GM23338 (cell line): Measurements from ENCODE around the gene DDTL. TPM values are rescaled to one million over a fixed set of nuclear protein-coding genes. Genes with fewer than 3 reads are reported as not detected.

Experiments used
- ATAC-seq: fragments of 200-7000 bp; cut with Tn5 transposase; 3 replicates; pipeline ENCODE4 v1.9.1; 2020
- DNase-seq: peaks from one replicate; pipeline ENCODE4 v3.0.0-alpha.2; 2015; ENCODE audit warnings: low spot score
- H2AFZ ChIP-seq: fragments of 200-600 bp; sonication (generic); 2 replicates; pipeline ENCODE4 v1.8.0; 2016; ENCODE audit warnings: antibody characterized with exemption, mild to moderate bottlenecking, moderate library complexity
- H3F3A ChIP-seq: fragments of 200-600 bp; sonication (generic); replicated peaks from 2 replicates; pipeline ENCODE4 v1.8.0; 2017; ENCODE audit warnings: antibody characterized with exemption, mixed run types, low read depth
- H3K27ac ChIP-seq: fragments of 200-600 bp; sonication (generic); 2 replicates; pipeline ENCODE4 v1.6.1; 2016; ENCODE audit warnings: low read depth
- H3K27me3 ChIP-seq: fragments of 200-600 bp; sonication (generic); 2 replicates; pipeline ENCODE4 v1.8.0; 2016; ENCODE audit warnings: mild to moderate bottlenecking, mixed run types, moderate library complexity; ENCODE audit not compliant: insufficient read depth
- H3K36me3 ChIP-seq: fragments of 200-600 bp; sonication (generic); 2 replicates; pipeline ENCODE4 v1.8.0; 2016; ENCODE audit warnings: mild to moderate bottlenecking; ENCODE audit not compliant: insufficient read depth
- H3K4me1 ChIP-seq: fragments of 200-600 bp; sonication (generic); 2 replicates; pipeline ENCODE4 v1.8.0; 2016; ENCODE audit warnings: mild to moderate bottlenecking, moderate library complexity; ENCODE audit not compliant: insufficient read depth
- H3K4me2 ChIP-seq: fragments of 200-600 bp; sonication (generic); 2 replicates; pipeline ENCODE4 v1.7.1; 2017; ENCODE audit warnings: mixed run types
- H3K4me3 ChIP-seq: fragments of 200-600 bp; sonication (generic); 2 replicates; pipeline ENCODE4 v1.6.1; 2016; ENCODE audit warnings: mixed run types
- H3K79me2 ChIP-seq: fragments of 200-600 bp; sonication (generic); replicated peaks from 2 replicates; pipeline ENCODE4 v1.8.0; 2017; ENCODE audit warnings: mild to moderate bottlenecking; ENCODE audit not compliant: insufficient read depth
- H3K9me2 ChIP-seq: fragments of 200-600 bp; sonication (generic); 2 replicates; pipeline ENCODE4 v1.8.0; 2017; ENCODE audit not compliant: insufficient read depth
- H4K20me1 ChIP-seq: fragments of 200-600 bp; sonication (generic); replicated peaks from 2 replicates; pipeline ENCODE4 v1.8.0; 2017; ENCODE audit warnings: mild to moderate bottlenecking; ENCODE audit not compliant: insufficient read depth
- H3K27ac Mint-ChIP-seq: 2 replicates; pipeline ENCODE4 v1.8.0; 2020; ENCODE audit warnings: inconsistent platforms, mild to moderate bottlenecking, moderate library complexity, mixed read lengths
- H3K27me3 Mint-ChIP-seq: 3 replicates; pipeline ENCODE4 v1.8.0; 2022; ENCODE audit warnings: low read depth, mild to moderate bottlenecking, moderate library complexity, mixed read lengths, inconsistent platforms; ENCODE audit not compliant: insufficient read depth, poor library complexity
- H3K36me3 Mint-ChIP-seq: 3 replicates; pipeline ENCODE4 v1.8.0; 2021; ENCODE audit warnings: low read depth, mild to moderate bottlenecking, inconsistent platforms, moderate library complexity, mixed read lengths
- H3K4me1 Mint-ChIP-seq: 3 replicates; pipeline ENCODE4 v1.8.0; 2020; ENCODE audit warnings: mild to moderate bottlenecking, inconsistent platforms, mixed read lengths
- H3K4me3 Mint-ChIP-seq: 3 replicates; pipeline ENCODE4 v1.8.0; 2021; ENCODE audit warnings: moderate library complexity, mild to moderate bottlenecking, inconsistent platforms, mixed read lengths
- H3K9me3 Mint-ChIP-seq: 3 replicates; pipeline ENCODE4 v1.8.0; 2020; ENCODE audit warnings: moderate library complexity, mild to moderate bottlenecking, inconsistent platforms, mixed read lengths
- CREB1 ChIP-seq: fragments of 250-450 bp; sonication (Bioruptor Pico); IDR thresholded peaks from 2 replicates; pipeline ENCODE4 v1.5.0; 2020; ENCODE audit warnings: low read depth, mild to moderate bottlenecking, moderate library complexity
- EZH2 ChIP-seq: fragments of 200-600 bp; sonication (generic); IDR thresholded peaks from one replicate; pipeline ENCODE4 v1.8.0; 2017; ENCODE audit warnings: antibody characterized with exemption, mild to moderate bottlenecking, low read depth; ENCODE audit not compliant: unreplicated experiment
- EZH2phosphoT487 ChIP-seq: fragments of 200-600 bp; sonication (generic); IDR thresholded peaks from one replicate; pipeline ENCODE4 v1.8.1; 2018; ENCODE audit warnings: antibody characterized with exemption; ENCODE audit not compliant: unreplicated experiment
- JUNB ChIP-seq: IDR thresholded peaks from one replicate; pipeline ENCODE4 v1.6.1; 2016; ENCODE audit warnings: antibody characterized with exemption; ENCODE audit not compliant: unreplicated experiment
- POLR2AphosphoS5 ChIP-seq: IDR thresholded peaks from 2 replicates; pipeline ENCODE4 v1.6.1; 2016; ENCODE audit warnings: antibody characterized with exemption, low read depth
- STAT1 ChIP-seq: IDR thresholded peaks from one replicate; pipeline ENCODE4 v1.6.1; 2016; ENCODE audit warnings: antibody characterized with exemption; ENCODE audit not compliant: unreplicated experiment
- ZNF114 ChIP-seq: fragments of 250-450 bp; sonication (Bioruptor Pico); IDR thresholded peaks from 2 replicates; pipeline ENCODE4 v1.5.0; 2020; ENCODE audit warnings: mild to moderate bottlenecking, moderate library complexity
- ZNF331 ChIP-seq: fragments of 250-450 bp; sonication (Bioruptor Pico); IDR thresholded peaks from 2 replicates; pipeline ENCODE4 v1.5.0; 2020; ENCODE audit warnings: low read depth, mild to moderate bottlenecking, moderate library complexity
- polyA plus RNA-seq: library from polyadenylated mRNA; unstranded; fragments of >200 nt; fragmentation: Nextera tagmentation; extraction: Ambion mirVana; gene quantifications from 2 replicates; pipeline ENCODE4 v1.2.1, GENCODE V29; 2016
- total RNA-seq: library from RNA; depleted of rRNA; stranded (reverse); fragments of >200 nt; shearing (Covaris generic); gene quantifications from 2 replicates; pipeline ENCODE4 v1.2.3, GENCODE V29; 2014
- TF ChIP-seq, protein P1 (sequence below), 2 experiments: fragments of 200-600 bp in 1 of 2; sonication (generic) in 1 of 2; conservative IDR thresholded peaks; 2 replicates each; pipeline versions ENCODE4 v1.5.1 to v1.6.1; 2016 to 2017; ENCODE audit warnings: antibody characterized with exemption in 2 of 2, low read depth in 2 of 2, mild to moderate bottlenecking in 2 of 2, moderate library complexity in 1 of 2
- TF ChIP-seq, protein P2 (sequence below): fragments of 250-450 bp; sonication (Bioruptor Pico); IDR thresholded peaks from 2 replicates; pipeline ENCODE4 v1.5.0; 2020; ENCODE audit warnings: mild to moderate bottlenecking, moderate library complexity

The DDTL gene
- total and polyA plus RNA-seq, 2 experiments from 2014 or later, result 2.1 to 3.7 TPM

DNA sequence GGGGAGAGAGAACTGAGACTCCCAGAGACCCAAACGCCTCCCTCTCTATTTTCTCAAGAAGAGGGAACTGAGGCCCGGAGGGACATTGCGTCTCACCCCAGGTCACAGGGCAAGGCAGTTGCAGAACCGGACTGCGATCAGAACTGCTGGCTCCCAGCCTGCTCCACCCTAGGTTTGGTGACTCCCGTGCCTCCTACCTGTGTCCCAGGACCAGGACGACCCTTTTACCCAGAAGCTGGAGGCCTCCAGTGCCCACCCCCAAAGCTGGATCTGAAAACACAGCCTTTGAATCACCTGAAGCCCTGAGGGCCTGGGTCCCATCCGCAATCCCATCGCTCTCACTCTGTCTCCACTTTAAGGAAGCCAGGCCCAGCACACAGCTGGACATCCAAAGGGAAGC lies 37.2 kb downstream of the DDTL start:
- DNase-seq (no peak), ATAC-seq (no peak)
- Histone ChIP-seq H4K20me1 (no peaks in the 10 kb centered on the region), H3K4me1 (peaks cover 8% of the 10 kb centered on the region; the same call in 1 of the 2 replicates), H3K4me2 (no peak overlapping the region), H3K27me3 (no peaks in the 10 kb centered on the region), H3K79me2 (no peaks in the 10 kb centered on the region), H3K4me3 (no peak overlapping the region), H3K27ac (no peak overlapping the region), H3K9me2 (no peaks in the 10 kb centered on the region; the same call in 1 of the 2 replicates), H2AFZ (peak overlapping the region; percentile 63; the same call in 1 of the 2 replicates), H3F3A (0 out of 2 replicates have a peak, but pooled peaks cover 4% of the 10 kb centered on the region), H3K36me3 (no peaks in the 10 kb centered on the region)
- no peak for TF ChIP-seq ZNF114
- no peak for TF ChIP-seq ZNF331 (CRISPR knock-in tag)
- TF ChIP-seq, protein P1, sequence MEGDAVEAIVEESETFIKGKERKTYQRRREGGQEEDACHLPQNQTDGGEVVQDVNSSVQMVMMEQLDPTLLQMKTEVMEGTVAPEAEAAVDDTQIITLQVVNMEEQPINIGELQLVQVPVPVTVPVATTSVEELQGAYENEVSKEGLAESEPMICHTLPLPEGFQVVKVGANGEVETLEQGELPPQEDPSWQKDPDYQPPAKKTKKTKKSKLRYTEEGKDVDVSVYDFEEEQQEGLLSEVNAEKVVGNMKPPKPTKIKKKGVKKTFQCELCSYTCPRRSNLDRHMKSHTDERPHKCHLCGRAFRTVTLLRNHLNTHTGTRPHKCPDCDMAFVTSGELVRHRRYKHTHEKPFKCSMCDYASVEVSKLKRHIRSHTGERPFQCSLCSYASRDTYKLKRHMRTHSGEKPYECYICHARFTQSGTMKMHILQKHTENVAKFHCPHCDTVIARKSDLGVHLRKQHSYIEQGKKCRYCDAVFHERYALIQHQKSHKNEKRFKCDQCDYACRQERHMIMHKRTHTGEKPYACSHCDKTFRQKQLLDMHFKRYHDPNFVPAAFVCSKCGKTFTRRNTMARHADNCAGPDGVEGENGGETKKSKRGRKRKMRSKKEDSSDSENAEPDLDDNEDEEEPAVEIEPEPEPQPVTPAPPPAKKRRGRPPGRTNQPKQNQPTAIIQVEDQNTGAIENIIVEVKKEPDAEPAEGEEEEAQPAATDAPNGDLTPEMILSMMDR (conservative IDR thresholded peaks at IDR 0.05; ENCODE audit: low read depth in 2 of 2), result no peak
- no peak for TF ChIP-seq STAT1
- no peak for TF ChIP-seq POLR2AphosphoS5
- TF ChIP-seq EZH2phosphoT487, result no peak
- Mint-ChIP-seq H3K4me3 (no peak overlapping the region), H3K27me3 (peaks cover 22% of the 10 kb centered on the region), H3K9me3 (no peaks in the 10 kb centered on the region; the same call in 2 of the 3 replicates), H3K27ac (no peak overlapping the region), H3K4me1 (peaks cover 7% of the 10 kb centered on the region), H3K36me3 (no peaks in the 10 kb centered on the region)

DNA sequence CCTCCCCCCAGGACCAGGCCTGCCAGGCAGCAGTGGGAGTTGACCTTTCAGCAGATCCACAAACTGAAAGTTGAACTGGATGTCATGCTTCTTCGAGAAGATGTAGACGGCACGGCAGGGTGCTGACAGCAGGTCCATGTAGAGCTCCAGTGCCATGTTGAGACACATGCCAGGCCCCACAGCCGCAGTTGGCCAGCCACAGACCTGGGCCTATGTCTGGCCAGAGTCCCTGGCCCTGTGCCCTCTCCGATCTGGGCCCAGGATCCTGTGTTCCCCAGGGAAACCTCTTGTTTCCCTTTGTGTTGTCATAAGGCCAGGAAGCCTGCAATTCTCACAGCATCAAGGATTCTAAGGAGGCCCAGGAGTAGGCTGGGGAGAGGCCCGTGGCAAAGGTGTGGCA lies 38.5 kb downstream of the DDTL start, which contains the start of gene GSTT4:
Gene GSTT4 (minus strand): TSS at position 253 of the 400 bp plus-strand sequence. CDS start 97 bp downstream, at position 156.
- H3K27ac Mint-ChIP-seq, result no peak within 1 kb of the TSS; the same call in 1 of the 2 replicates
- Histone ChIP-seq H3K27me3 (no peaks in the 10 kb centered on the region), H4K20me1 (no peaks in the 10 kb centered on the region), H3K36me3 (no peaks in the 10 kb centered on the region), H3K9me2 (no peaks in the 10 kb centered on the region; the same call in 1 of the 2 replicates), H3K79me2 (no peaks in the 10 kb centered on the region), H3K4me2 (no peak within 1 kb of the TSS), H3K4me1 (peaks cover 8% of the 10 kb centered on the region; the same call in 1 of the 2 replicates), H2AFZ (no peak within 1 kb of the TSS), H3F3A (0 out of 2 replicates have a peak, but pooled peaks cover 4% of the 10 kb centered on the region), H3K4me3 (no peak within 1 kb of the TSS), H3K27ac (no peak within 1 kb of the TSS)
- no peak for DNase-seq
- no peak within 1 kb of the TSS for H3K4me3 Mint-ChIP-seq
- ATAC-seq, result no peak
- H3K27me3 Mint-ChIP-seq, result peaks cover 21% of the 10 kb centered on the region
- peaks cover 4% of the 10 kb centered on the region; the same call in 1 of the 3 replicates for H3K36me3 Mint-ChIP-seq
- H3K9me3 Mint-ChIP-seq, result peaks cover 8% of the 10 kb centered on the region
- H3K4me1 Mint-ChIP-seq, result peaks cover 7% of the 10 kb centered on the region
- TF ChIP-seq, protein P2, sequence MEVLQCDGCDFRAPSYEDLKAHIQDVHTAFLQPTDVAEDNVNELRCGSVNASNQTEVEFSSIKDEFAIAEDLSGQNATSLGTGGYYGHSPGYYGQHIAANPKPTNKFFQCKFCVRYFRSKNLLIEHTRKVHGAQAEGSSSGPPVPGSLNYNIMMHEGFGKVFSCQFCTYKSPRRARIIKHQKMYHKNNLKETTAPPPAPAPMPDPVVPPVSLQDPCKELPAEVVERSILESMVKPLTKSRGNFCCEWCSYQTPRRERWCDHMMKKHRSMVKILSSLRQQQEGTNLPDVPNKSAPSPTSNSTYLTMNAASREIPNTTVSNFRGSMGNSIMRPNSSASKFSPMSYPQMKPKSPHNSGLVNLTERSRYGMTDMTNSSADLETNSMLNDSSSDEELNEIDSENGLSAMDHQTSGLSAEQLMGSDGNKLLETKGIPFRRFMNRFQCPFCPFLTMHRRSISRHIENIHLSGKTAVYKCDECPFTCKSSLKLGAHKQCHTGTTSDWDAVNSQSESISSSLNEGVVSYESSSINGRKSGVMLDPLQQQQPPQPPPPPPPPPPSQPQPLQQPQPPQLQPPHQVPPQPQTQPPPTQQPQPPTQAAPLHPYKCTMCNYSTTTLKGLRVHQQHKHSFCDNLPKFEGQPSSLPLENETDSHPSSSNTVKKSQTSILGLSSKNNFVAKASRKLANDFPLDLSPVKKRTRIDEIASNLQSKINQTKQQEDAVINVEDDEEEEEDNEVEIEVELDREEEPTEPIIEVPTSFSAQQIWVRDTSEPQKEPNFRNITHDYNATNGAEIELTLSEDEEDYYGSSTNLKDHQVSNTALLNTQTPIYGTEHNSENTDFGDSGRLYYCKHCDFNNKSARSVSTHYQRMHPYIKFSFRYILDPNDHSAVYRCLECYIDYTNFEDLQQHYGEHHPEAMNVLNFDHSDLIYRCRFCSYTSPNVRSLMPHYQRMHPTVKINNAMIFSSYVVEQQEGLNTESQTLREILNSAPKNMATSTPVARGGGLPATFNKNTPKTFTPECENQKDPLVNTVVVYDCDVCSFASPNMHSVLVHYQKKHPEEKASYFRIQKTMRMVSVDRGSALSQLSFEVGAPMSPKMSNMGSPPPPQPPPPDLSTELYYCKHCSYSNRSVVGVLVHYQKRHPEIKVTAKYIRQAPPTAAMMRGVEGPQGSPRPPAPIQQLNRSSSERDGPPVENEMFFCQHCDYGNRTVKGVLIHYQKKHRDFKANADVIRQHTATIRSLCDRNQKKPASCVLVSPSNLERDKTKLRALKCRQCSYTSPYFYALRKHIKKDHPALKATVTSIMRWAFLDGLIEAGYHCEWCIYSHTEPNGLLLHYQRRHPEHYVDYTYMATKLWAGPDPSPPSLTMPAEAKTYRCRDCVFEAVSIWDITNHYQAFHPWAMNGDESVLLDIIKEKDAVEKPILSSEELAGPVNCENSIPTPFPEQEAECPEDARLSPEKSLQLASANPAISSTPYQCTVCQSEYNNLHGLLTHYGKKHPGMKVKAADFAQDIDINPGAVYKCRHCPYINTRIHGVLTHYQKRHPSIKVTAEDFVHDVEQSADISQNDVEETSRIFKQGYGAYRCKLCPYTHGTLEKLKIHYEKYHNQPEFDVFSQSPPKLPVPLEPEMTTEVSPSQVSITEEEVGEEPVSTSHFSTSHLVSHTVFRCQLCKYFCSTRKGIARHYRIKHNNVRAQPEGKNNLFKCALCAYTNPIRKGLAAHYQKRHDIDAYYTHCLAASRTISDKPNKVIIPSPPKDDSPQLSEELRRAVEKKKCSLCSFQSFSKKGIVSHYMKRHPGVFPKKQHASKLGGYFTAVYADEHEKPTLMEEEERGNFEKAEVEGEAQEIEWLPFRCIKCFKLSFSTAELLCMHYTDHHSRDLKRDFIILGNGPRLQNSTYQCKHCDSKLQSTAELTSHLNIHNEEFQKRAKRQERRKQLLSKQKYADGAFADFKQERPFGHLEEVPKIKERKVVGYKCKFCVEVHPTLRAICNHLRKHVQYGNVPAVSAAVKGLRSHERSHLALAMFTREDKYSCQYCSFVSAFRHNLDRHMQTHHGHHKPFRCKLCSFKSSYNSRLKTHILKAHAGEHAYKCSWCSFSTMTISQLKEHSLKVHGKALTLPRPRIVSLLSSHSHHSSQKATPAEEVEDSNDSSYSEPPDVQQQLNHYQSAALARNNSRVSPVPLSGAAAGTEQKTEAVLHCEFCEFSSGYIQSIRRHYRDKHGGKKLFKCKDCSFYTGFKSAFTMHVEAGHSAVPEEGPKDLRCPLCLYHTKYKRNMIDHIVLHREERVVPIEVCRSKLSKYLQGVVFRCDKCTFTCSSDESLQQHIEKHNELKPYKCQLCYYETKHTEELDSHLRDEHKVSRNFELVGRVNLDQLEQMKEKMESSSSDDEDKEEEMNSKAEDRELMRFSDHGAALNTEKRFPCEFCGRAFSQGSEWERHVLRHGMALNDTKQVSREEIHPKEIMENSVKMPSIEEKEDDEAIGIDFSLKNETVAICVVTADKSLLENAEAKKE (CRISPR knock-in tag), result no peak
- no peak for TF ChIP-seq JUNB
- TF ChIP-seq EZH2, result no peak
- no peak for TF ChIP-seq CREB1
- TF ChIP-seq ZNF331 (CRISPR knock-in tag), result no peak
- no peak for TF ChIP-seq STAT1
- TF ChIP-seq EZH2phosphoT487, result no peak
